IPS-NIHi7 (cell line): ENCODE data around the gene ASB10.

ENCODE experiments used
- DNase-seq: peaks from one replicate; pipeline ENCODE4 v3.0.0; 2012; ENCODE audit warnings: mixed read lengths; ENCODE audit errors: extremely low spot score

ASB10 gene

GRCh38 chr7:151166629-151167196 is 20.3 kb downstream of the ASB10 start:
- peak; percentile 65 for DNase-seq

- DNase-seq: no peak
Observed at GRCh38 chr7:151161757-151162156, 25.3 kb downstream of the ASB10 start.

GRCh38 chr7:151157645-151158329 is 29.3 kb downstream of the ASB10 start:
- no peak for DNase-seq

DNA sequence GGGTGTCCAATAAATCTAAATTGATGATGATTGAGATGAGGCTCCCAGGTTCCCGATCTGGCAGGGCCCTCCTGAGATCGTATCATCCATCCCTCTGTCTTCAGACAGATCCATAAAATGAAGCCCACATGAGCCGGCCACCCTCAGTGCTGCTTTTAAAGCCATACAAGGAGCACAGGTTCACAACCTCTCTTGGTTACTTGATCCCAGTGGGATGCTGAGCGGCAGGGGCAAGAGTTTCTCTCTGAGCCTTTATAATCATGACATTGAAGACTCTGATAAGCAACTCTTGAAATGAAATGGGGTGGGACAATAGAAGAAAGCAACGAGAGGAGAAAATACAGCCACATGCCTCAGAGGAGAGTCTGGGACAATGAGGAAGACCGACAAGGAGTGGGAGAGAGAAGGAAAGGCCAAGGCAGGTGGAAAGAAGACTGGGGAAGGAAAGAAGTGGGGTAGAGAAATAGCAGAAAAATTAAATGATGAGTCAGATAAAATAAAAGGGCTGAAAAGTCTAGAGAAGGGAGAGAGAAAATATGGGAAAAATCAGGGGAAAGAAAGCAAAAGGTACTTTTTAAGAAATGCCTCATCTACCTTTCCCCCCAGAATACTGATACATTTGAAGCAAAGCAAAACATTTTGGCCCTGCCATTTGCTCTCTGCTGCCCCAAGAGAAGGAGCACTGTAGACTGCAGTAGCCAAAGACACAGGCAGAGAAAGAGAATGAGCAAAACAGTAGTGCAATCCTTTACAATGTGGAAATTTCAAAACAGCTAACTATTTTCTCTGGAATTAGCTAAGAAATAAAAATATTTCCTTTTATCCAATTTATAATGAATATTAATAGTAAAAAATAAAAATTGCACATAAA is 34.2 kb downstream of the ASB10 start:
- DNase-seq: no peak

- no peak for DNase-seq
Observed at GRCh38 chr7:151150388-151150787, 36.7 kb downstream of the ASB10 start.

GRCh38 chr7:151148319-151149259 is 38.5 kb downstream of the ASB10 start:
- DNase-seq: no peak

DNA sequence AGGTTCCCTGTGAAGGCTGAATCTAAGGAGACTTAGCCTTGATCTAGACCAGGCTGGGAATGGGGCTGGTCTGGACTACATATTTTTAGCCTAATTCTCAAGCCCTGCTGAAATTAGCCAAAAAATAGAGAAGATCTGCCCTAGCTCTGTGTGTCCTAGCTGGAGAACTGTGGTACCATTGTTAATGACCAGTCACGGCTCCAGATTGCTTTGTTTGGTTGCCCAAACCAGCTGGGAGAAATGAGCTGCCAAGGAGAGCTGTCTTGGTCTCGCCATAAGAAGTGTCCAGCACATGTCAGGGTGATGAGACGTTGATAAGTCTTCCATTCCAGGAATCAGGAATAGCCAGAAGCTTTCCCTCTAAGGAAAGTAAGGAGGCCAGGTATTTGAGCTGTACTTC is 40.3 kb downstream of the ASB10 start:
- DNase-seq: no peak

DNA sequence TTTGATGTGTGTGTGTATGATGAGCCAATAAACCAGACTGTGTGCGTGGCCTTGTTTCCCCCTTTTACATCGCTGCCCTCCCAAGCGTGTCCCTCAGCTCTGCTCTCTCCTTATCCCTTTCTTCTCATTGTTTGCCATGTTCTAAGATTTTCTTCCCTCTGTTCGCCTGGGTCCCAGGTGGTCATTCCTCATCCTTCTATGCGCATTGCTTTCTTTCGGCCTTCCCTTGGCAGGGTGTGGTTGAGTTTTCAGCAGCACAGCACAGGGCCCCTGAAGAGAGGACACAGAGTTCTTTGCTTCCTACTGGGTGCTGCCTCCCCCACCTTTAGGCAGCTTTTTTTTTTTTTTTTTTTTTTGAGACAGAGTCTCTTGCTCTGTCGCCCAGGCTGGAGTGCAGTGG is 42.7 kb downstream of the ASB10 start:
- no peak for DNase-seq

GRCh38 chr7:151143261-151144015 is 43.6 kb downstream of the ASB10 start:
- no peak for DNase-seq

- no peak for DNase-seq
Observed at GRCh38 chr7:151142686-151143040, 44.4 kb downstream of the ASB10 start.

GRCh38 chr7:151141855-151142685 is 45.0 kb downstream of the ASB10 start:
- DNase-seq: no peak

GRCh38 chr7:151141311-151141854 is 45.7 kb downstream of the ASB10 start:
- DNase-seq: no peak

- no peak for DNase-seq
Observed at GRCh38 chr7:151140826-151141225, 46.2 kb downstream of the ASB10 start.

GRCh38 chr7:151139791-151140190 is 47.3 kb downstream of the ASB10 start:
- no peak for DNase-seq

GRCh38 chr7:151139071-151139790 is 47.8 kb downstream of the ASB10 start:
- DNase-seq: peak; percentile 49

DNA sequence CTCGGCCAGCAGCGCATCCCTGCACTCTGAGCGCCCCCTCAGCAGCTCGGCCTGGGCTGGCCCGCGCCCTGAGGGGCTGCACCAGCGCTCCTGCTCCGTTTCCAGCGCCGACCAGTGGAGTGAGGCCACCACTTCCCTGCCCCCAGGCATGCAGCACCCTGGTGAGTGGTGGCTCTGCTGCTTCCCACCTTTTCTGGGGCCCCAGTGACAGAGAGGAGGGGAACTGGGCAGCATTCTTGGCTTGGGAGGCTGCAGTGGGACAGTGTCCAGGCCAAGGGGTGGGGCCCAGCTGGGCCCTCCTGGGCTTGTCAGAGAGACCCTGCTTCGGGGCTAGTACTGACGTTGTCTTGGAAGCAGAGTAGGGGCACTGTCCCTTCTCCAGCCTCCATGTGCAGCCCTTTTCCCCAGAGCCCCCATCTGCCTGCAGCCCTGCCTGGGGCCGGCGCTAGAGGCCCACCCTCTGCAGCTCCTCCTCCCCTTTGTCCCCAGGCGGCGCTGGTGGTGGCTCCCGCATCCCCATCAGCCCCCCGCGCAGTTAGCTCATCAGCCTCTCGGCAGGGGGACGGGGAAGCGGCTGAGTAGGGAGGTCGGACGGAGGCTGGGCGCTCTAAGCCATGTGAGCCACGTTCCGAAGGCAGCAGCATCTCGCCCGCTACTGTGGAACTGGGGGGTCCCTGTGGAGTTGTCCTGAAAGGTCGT is 48.7 kb downstream of the ASB10 start:
- DNase-seq: peak; percentile 74

DNA sequence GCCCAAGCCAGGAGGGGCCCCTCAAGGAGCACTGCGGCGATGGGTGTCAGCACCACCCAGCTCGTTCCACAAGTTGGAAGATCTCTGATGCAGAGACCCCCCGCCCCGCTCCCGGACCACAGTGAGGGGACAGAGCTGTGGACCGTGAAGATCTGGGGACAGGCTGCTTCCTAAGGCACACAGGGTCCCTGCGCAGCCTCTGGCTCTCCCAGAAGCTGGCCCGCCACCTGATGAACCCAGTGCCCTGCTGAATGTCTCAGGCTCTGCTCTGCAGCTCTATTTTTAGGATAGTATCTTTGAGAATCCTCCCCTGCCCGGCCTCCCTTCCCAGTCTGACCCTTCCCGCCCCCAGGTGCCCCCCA is 49.3 kb downstream of the ASB10 start:
- DNase-seq: no peak

- peak; percentile 61 for DNase-seq
Observed at GRCh38 chr7:151137076-151137675, 49.9 kb downstream of the ASB10 start.
